ENCODE results near the gene SNTG2. TPM values are rescaled to one million over a fixed set of nuclear protein-coding genes. Genes with fewer than 3 reads are reported as not detected.
"Not testable (repeated sequence)": the region's sequence is repeated elsewhere in the genome, so short reads cannot be mapped to it uniquely, and the experiment has no call there.

The SNTG2 gene
- total RNA-seq, 2 experiments from 2014 or later = 0.13 TPM; not detected in 1

DNA sequence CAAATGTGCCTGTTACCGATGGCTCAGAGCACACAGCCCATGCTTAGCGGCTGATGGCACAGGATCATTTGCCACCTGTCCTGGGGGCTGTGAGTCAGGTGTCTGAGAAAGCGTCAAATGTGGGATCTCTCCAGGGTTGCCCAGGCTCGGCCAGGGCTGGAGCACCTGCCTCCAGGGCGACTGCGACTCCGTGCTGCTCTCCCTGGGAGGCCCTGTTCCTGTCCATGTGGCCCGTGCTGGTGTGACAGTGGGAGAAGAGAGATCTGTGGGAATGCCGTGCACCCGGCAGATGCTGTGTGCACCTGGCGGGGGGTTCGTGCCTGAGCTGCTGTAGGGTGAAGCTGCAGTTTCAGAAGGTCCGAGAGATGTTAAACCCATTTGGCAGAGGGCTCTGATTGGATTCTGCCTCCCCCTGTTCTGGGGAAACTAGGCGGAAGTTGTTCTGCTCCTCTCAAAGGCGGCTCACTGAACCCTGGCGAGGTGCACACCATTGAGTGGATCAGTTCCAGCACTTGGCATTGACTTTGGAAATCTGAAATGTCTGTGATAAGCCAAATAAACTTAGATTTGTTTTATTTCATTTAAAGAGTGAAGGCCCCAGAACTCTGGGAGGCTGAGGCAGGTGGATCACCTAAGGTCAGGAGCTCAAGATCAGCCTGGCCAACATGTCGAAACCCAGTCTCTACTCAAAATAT, 428.0 kb downstream of the SNTG2 start:
- Mint-ChIP-seq H3K27ac (no peak overlapping the region), H3K27me3 (no peaks in the 10 kb centered on the region), H3K36me3 (ENCODE audit: low read depth) (no peaks in the 10 kb centered on the region), H3K4me3 (no peak overlapping the region), H3K4me1 (no peaks in the 10 kb centered on the region), H3K9me3 (no peaks in the 10 kb centered on the region)
- CTCF ChIA-PET = no interaction called here
- DNase-seq = no peak
- POLR2A ChIA-PET = no interaction called here

GRCh38 chr2:1381644-1382043, 431.0 kb downstream of the SNTG2 start:
- H3K9me3 Mint-ChIP-seq = no peaks in the 10 kb centered on the region

GRCh38 chr2:1387954-1388725, 437.5 kb downstream of the SNTG2 start:
- H3K27ac Mint-ChIP-seq; H3K4me3 Mint-ChIP-seq; POLR2A ChIA-PET; DNase-seq; CTCF ChIA-PET; H3K36me3 Mint-ChIP-seq (ENCODE audit: low read depth); H3K9me3 Mint-ChIP-seq; H3K4me1 Mint-ChIP-seq; H3K27me3 Mint-ChIP-seq: not testable (repeated sequence)

More at GRCh38 chr2:1381644-1382043, 431.0 kb downstream of the SNTG2 start:
- DNase-seq = no peak
- no peak overlapping the region for H3K27ac Mint-ChIP-seq
- no peaks in the 10 kb centered on the region for H3K27me3 Mint-ChIP-seq
- H3K36me3 Mint-ChIP-seq (ENCODE audit: low read depth) = no peaks in the 10 kb centered on the region
- ChIA-PET POLR2A (no interaction called here), CTCF (no interaction called here)
- no peak overlapping the region for H3K4me3 Mint-ChIP-seq
- no peaks in the 10 kb centered on the region for H3K4me1 Mint-ChIP-seq

DNA sequence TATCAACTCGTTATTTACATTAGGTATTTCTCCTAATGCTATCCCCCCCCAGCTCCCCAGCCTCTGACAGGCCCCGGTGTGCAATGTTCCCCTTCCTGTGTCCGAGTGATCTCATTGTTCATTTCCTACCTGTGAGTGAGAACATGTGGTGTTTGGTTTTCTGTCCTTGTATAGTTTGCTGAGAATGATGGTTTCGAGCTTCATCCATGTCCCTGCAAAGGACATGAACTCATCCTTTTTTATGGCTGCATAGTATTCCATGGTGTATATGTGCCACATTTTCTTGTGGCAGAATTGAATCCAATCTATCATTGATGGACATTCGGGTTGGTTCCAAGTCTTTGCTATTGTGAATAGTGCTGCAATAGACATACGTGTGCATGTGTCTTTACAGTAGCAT, 439.5 kb downstream of the SNTG2 start:
- H3K4me3 Mint-ChIP-seq; DNase-seq; H3K27ac Mint-ChIP-seq; POLR2A ChIA-PET; H3K4me1 Mint-ChIP-seq; H3K36me3 Mint-ChIP-seq (ENCODE audit: low read depth); CTCF ChIA-PET; H3K27me3 Mint-ChIP-seq; H3K9me3 Mint-ChIP-seq: not testable (repeated sequence)

DNA sequence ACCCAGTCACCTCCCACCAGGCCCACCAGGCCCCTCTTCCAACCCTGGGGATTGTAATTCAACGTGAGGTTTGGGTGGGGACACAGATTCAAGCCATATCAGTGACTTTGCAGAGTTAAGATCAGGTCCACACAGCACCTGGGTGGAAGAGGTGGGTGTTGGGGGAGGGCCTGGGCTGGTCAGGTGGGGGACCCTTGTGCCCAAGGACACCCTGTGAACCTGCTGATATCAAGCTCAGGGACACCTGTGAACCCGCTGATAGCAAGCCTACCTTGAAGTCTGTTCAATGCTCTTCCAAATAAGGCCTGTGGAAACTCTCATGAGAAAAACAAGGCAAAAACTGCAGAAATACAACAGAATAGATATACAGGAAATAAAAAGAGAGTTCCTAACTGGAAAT, 442.7 kb downstream of the SNTG2 start:
- DNase-seq = no peak
- Mint-ChIP-seq H3K4me1 (peaks cover 4% of the 10 kb centered on the region), H3K27ac (no peak overlapping the region), H3K4me3 (no peak overlapping the region), H3K36me3 (ENCODE audit: low read depth) (peaks cover 4% of the 10 kb centered on the region), H3K27me3 (no peaks in the 10 kb centered on the region), H3K9me3 (peaks cover 2% of the 10 kb centered on the region)
- CTCF ChIA-PET = no interaction called here
- POLR2A ChIA-PET = no interaction called here

- ChIA-PET POLR2A (no interaction called here), CTCF (no interaction called here)
- Mint-ChIP-seq H3K4me3 (no peak overlapping the region), H3K4me1 (no peaks in the 10 kb centered on the region), H3K27ac (no peak overlapping the region), H3K9me3 (peaks cover 2% of the 10 kb centered on the region), H3K36me3 (ENCODE audit: low read depth) (peaks cover 4% of the 10 kb centered on the region), H3K27me3 (no peaks in the 10 kb centered on the region)
- no peak for DNase-seq
Measured at GRCh38 chr2:1394709-1395408, 444.2 kb downstream of the SNTG2 start.

GRCh38 chr2:1397350-1397749, 446.7 kb downstream of the SNTG2 start:
- no peak for DNase-seq
- POLR2A ChIA-PET = no interaction called here
- no peak overlapping the region for H3K4me3 Mint-ChIP-seq
- H3K27me3 Mint-ChIP-seq = no peaks in the 10 kb centered on the region
- CTCF ChIA-PET = no interaction called here
- no peaks in the 10 kb centered on the region for H3K36me3 Mint-ChIP-seq (ENCODE audit: low read depth)
- H3K27ac Mint-ChIP-seq = no peak overlapping the region
- no peaks in the 10 kb centered on the region for H3K9me3 Mint-ChIP-seq
- H3K4me1 Mint-ChIP-seq = no peaks in the 10 kb centered on the region

- Mint-ChIP-seq H3K27ac (no peak overlapping the region), H3K4me1 (no peaks in the 10 kb centered on the region), H3K9me3 (no peaks in the 10 kb centered on the region), H3K4me3 (no peak overlapping the region), H3K36me3 (ENCODE audit: low read depth) (no peaks in the 10 kb centered on the region), H3K27me3 (no peaks in the 10 kb centered on the region)
- ChIA-PET POLR2A (no interaction called here), CTCF (no interaction called here)
- DNase-seq = no peak
Measured at GRCh38 chr2:1398191-1398590, 447.5 kb downstream of the SNTG2 start.

GRCh38 chr2:1400943-1401735, 450.5 kb downstream of the SNTG2 start:
- CTCF ChIA-PET = interaction anchor here (0.7 kb wide), 1 partner anchor 23 kb away, joined by 6 read pairs; no protein-coding TSS in a partner anchor
- H3K27me3 Mint-ChIP-seq = no peaks in the 10 kb centered on the region
- POLR2A ChIA-PET = no interaction called here
- no peaks in the 10 kb centered on the region for H3K36me3 Mint-ChIP-seq (ENCODE audit: low read depth)
- H3K27ac Mint-ChIP-seq = no peak overlapping the region
- no peak for DNase-seq
- H3K4me1 Mint-ChIP-seq = no peaks in the 10 kb centered on the region
- H3K4me3 Mint-ChIP-seq = no peak overlapping the region
- H3K9me3 Mint-ChIP-seq = peaks cover 2% of the 10 kb centered on the region

DNA sequence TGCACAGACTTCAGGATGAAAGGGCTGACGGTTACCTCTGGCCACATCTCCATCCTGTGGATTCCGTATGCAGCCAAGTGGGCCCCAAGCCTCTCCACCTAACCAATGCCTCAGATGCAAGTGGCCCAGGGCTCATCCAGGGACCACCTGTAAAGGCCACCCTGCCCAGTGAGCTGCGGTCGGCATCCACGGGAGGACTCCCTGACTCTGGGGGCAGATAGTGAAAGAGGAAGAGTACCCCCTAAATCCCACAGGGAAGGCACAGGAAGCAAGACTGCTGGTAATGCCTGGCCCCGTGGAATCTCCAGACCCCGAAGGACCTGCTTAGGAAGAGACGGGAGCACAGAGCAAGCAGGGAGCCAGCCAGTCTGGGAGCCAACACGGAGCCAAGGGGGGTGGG, 451.4 kb downstream of the SNTG2 start:
- no peak for DNase-seq
- Mint-ChIP-seq H3K27ac (no peak overlapping the region), H3K4me3 (no peak overlapping the region), H3K4me1 (no peaks in the 10 kb centered on the region), H3K36me3 (ENCODE audit: low read depth) (no peaks in the 10 kb centered on the region), H3K27me3 (no peaks in the 10 kb centered on the region), H3K9me3 (peaks cover 2% of the 10 kb centered on the region)
- CTCF ChIA-PET = no interaction called here
- POLR2A ChIA-PET = no interaction called here

DNA sequence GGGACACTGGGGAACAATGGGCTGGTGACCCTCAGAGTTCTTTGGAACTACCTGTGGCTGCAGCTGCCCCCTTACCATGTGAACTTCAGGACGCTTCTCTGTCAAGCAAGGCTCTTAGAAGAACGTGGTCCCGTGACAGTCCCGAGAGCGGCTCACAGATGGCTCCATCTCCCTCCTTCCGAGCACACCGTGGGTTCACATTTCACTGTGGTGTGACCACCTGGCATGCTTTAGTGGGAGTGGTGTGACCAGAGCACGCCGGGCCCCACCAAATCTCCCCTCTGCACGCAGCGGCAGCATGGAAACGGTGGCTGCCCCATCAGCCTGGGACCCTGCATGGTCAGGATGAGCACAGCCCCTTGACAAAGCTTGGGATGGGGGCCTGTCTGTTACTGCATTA, 452.9 kb downstream of the SNTG2 start:
- Mint-ChIP-seq H3K27ac (no peak overlapping the region), H3K36me3 (ENCODE audit: low read depth) (no peaks in the 10 kb centered on the region), H3K4me1 (no peaks in the 10 kb centered on the region), H3K9me3 (peaks cover 2% of the 10 kb centered on the region), H3K27me3 (no peaks in the 10 kb centered on the region), H3K4me3 (no peak overlapping the region)
- ChIA-PET POLR2A (no interaction called here), CTCF (no interaction called here)
- DNase-seq = no peak

DNA sequence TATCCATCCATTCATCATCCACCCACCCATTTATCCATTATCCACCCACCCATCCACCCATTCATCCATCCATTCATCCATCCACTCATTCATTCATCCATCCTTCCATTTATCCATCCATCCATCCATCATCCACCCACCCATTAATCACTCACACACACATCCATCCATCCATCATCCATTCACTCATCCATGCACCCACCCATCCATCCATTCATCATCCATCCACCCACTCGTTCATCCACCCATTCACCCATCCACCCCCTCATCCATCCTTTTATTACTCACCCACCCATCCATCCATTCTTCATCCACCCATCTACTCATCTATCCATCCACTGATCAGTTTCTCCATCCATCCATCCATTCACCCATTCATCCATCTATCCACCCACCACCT, 454.5 kb downstream of the SNTG2 start:
- ChIA-PET CTCF (no interaction called here), POLR2A (no interaction called here)
- no peaks in the 10 kb centered on the region for H3K27me3 Mint-ChIP-seq
- H3K9me3 Mint-ChIP-seq = peaks cover 2% of the 10 kb centered on the region
- no peak overlapping the region for H3K27ac Mint-ChIP-seq
- DNase-seq = no peak
- H3K36me3 Mint-ChIP-seq (ENCODE audit: low read depth) = no peaks in the 10 kb centered on the region
- no peak overlapping the region for H3K4me3 Mint-ChIP-seq
- H3K4me1 Mint-ChIP-seq = no peaks in the 10 kb centered on the region

DNA sequence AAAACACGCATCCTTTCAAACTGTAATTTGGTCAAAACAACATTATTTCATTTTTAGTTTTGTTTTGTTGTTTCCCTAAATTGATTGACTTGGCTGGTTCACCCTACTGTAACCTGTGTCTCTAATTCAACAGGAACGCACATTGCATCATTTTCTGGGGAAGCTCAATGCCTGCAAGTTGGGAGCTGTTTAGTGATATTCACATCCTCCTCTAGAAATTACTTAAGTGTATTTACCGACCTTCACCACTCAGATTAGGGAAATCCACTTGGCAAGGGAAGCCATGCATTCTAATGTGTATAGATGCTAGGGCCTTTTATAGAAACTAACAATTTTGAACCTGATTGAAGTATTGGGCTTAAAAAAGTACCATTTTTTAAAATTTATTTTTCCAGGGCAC, 455.3 kb downstream of the SNTG2 start:
- Mint-ChIP-seq H3K27me3 (no peaks in the 10 kb centered on the region), H3K4me3 (no peak overlapping the region), H3K9me3 (peaks cover 2% of the 10 kb centered on the region), H3K36me3 (ENCODE audit: low read depth) (no peaks in the 10 kb centered on the region), H3K4me1 (no peaks in the 10 kb centered on the region), H3K27ac (no peak overlapping the region)
- POLR2A ChIA-PET = no interaction called here
- no peak for DNase-seq
- CTCF ChIA-PET = interaction anchor here (0.6 kb wide), 1 partner anchor 152 kb away, joined by 3 read pairs; no protein-coding TSS in a partner anchor
